G401 (cell line): ENCODE data around the gene SHLD1. TPM values are rescaled to one million over a fixed set of nuclear protein-coding genes. Genes with fewer than 3 reads are reported as not detected.

Experiments used
- DNase-seq: peaks from one replicate; pipeline ENCODE4 v3.0.0-alpha.2; 2015; ENCODE audit warnings: low spot score
- in situ Hi-C: cut with HindIII; loops from 2 replicates; pipeline ENCODE4 v1.10.0; 2016; ENCODE audit warnings: low sequenced_read_pairs, mixed read lengths
- total RNA-seq: library from RNA; depleted of rRNA; stranded (reverse); fragments of >200 nt; shearing (Covaris generic); gene quantifications from 2 replicates; pipeline ENCODE4 v1.2.3, GENCODE V29; 2014

SHLD1 gene
- total RNA-seq, 1 experiment from 2014 or later, result 3.2 TPM

GRCh38 chr20:5806457-5807263 is 56.5 kb downstream of the SHLD1 start:
- DNase-seq, result peak; percentile 56
- in situ Hi-C loops, result no loop called here

GRCh38 chr20:5807431-5807830 is 57.2 kb downstream of the SHLD1 start:
- in situ Hi-C loops, result no loop called here
- no peak for DNase-seq

- in situ Hi-C loops, result no loop called here
- no peak for DNase-seq
Observed at GRCh38 chr20:5808901-5809300, 58.7 kb downstream of the SHLD1 start.

GRCh38 chr20:5809495-5809894 is 59.3 kb downstream of the SHLD1 start:
- in situ Hi-C loops, result no loop called here
- no peak for DNase-seq

GRCh38 chr20:5810800-5811422 is 60.7 kb downstream of the SHLD1 start:
- no peak for DNase-seq
- in situ Hi-C loops, result no loop called here

GRCh38 chr20:5811746-5812145 is 61.5 kb downstream of the SHLD1 start:
- DNase-seq, result no peak
- in situ Hi-C loops, result no loop called here

- no peak for DNase-seq
- in situ Hi-C loops, result no loop called here
Observed at GRCh38 chr20:5818346-5818681, 68.1 kb downstream of the SHLD1 start.

GRCh38 chr20:5820738-5821137 is 70.5 kb downstream of the SHLD1 start:
- no peak for DNase-seq
- in situ Hi-C loops, result no loop called here

GRCh38 chr20:5821627-5822215 is 71.5 kb downstream of the SHLD1 start:
- no peak for DNase-seq
- in situ Hi-C loops, result no loop called here

GRCh38 chr20:5822569-5822968 is 72.4 kb downstream of the SHLD1 start:
- in situ Hi-C loops, result no loop called here
- DNase-seq, result no peak

- DNase-seq, result peak; percentile 85
- in situ Hi-C loops, result no loop called here
Observed at GRCh38 chr20:5825130-5825719, 75.0 kb downstream of the SHLD1 start.

- peak; percentile 72 for DNase-seq
- in situ Hi-C loops, result no loop called here
Observed at GRCh38 chr20:5827098-5827853, 77.1 kb downstream of the SHLD1 start.

- in situ Hi-C loops, result no loop called here
- DNase-seq, result no peak
Observed at GRCh38 chr20:5827861-5828260, 77.7 kb downstream of the SHLD1 start.

GRCh38 chr20:5829241-5829809 is 79.1 kb downstream of the SHLD1 start:
- DNase-seq, result no peak
- in situ Hi-C loops, result no loop called here

- no peak for DNase-seq
- in situ Hi-C loops, result no loop called here
Observed at GRCh38 chr20:5831539-5832237, 81.5 kb downstream of the SHLD1 start.

- in situ Hi-C loops, result no loop called here
Observed at GRCh38 chr20:5833309-5833941, 83.2 kb downstream of the SHLD1 start.

GRCh38 chr20:5834436-5835005 is 84.3 kb downstream of the SHLD1 start:
- no peak for DNase-seq
- in situ Hi-C loops, result no loop called here

More at GRCh38 chr20:5833309-5833941, 83.2 kb downstream of the SHLD1 start:
- DNase-seq, result no peak

- in situ Hi-C loops, result no loop called here
- DNase-seq, result peak; percentile 88
Observed at GRCh38 chr20:5835321-5835821, 85.2 kb downstream of the SHLD1 start.
